22Rv1 (cell line): ENCODE results near the gene CHFR.

Experiments used
- CTCF ChIP-seq: fragments of 450-650 bp; IDR thresholded peaks from 2 replicates; pipeline ENCODE4 v1.5.1; 2017; ENCODE audit warnings: mild to moderate bottlenecking
- ZFX ChIP-seq: fragments of 450-650 bp; IDR thresholded peaks from 2 replicates; pipeline ENCODE4 v1.6.1; 2017; ENCODE audit warnings: antibody characterized with exemption, borderline replicate concordance

GRCh38 chr12:132838410-132839080, 48.9 kb downstream of the CHFR start:
- no peak for TF ChIP-seq CTCF
- TF ChIP-seq ZFX: no peak
